ENCODE measurements around the gene NUP93. TPM values are rescaled to one million over a fixed set of nuclear protein-coding genes. Genes with fewer than 3 reads are reported as not detected.

Gene NUP93
- total and polyA plus RNA-seq, 2 of the 8 experiments (the other 6 are each of a cell fraction or from before 2014, with no cell fraction given): 147 to 201 TPM

DNA sequence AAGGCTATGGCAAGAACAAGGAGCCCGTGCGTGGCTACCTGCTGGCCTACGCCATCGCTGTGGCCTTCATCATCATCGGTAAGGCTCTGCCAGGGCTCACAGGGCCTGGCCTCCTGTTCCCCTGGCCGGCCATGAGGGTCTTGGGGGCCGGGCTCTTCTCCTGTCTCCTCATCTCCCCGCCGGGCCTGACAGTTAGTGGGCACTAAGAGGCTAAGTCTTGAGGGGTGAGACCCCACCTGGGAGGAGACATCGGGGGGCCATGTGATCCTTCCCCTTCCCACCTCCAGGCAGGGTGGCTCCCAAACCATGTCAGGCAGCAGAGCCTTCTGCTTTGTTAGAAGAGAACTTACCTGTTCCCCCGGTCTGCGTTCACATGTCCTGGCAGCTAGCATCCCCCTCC, 150.2 kb downstream of the NUP93 start:
- no peaks in the 10 kb centered on the region for H3K23me2 ChIP-seq (ENCODE audit: low read depth, low read length)
- ChIA-PET CTCF (ENCODE audit: partially characterized antibody) (interaction anchor here (1.1 to 1.3 kb wide), 3 partner anchors 12 to 86 kb away, joined by 3 to 4 read pairs (median 4); no protein-coding TSS in a partner anchor), POLR2A (ENCODE audit: partially characterized antibody) (no interaction called here)
- H3K9ac ChIP-seq (replicated peaks in 1 of 4; ENCODE audit: extremely low read depth in 1 of 4, low read depth in 3 of 4, low read length in 3 of 4): no peak overlapping the region
- H3K14ac ChIP-seq (ENCODE audit: insufficient read length): no peak overlapping the region
- no peak overlapping the region for H2AFZ ChIP-seq (ENCODE audit: low read length)
- no peak overlapping the region for H3K23ac ChIP-seq (ENCODE audit: insufficient read length)
- H2BK20ac ChIP-seq (ENCODE audit: low read length): no peak overlapping the region
- H3K79me1 ChIP-seq (ENCODE audit: low read depth, low read length): no peaks in the 10 kb centered on the region
- H3K27me3 ChIP-seq (replicated peaks in 1 of 4; ENCODE audit: control insufficient read depth in 3 of 4, extremely low read depth in 1 of 4, insufficient read depth in 3 of 4, low read length in 3 of 4): no peaks in the 10 kb centered on the region
- 93% methylated on average over 11 of the region's 12 CpGs; no CpG with 5 or more reads in 1 of the 2 experiments for WGBS, 2 experiments (ENCODE audit: extremely low coverage in 1 of 2, insufficient coverage in 1 of 2, insufficient read length in 1 of 2, insufficient replicate concordance in 2 of 2, low coverage in 1 of 2, low lambda C conversion rate in 2 of 2, missing lambda C conversion rate in 1 of 2)
- H3K4ac ChIP-seq (replicated peaks; ENCODE audit: insufficient read length, low read depth, low read length): no peak overlapping the region
- H3K4me3 ChIP-seq (ENCODE audit: extremely low read depth in 1 of 4, insufficient read depth in 2 of 4, low read depth in 3 of 4, low read length in 4 of 4): no peak overlapping the region
- no peak for TF ChIP-seq POLR2A (IDR thresholded peaks at IDR 0.05; ENCODE audit: control extremely low read depth in 1 of 2, low read depth in 2 of 2, low read length in 2 of 2)
- TF ChIP-seq, protein P1, sequence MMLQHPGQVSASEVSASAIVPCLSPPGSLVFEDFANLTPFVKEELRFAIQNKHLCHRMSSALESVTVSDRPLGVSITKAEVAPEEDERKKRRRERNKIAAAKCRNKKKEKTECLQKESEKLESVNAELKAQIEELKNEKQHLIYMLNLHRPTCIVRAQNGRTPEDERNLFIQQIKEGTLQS (IDR thresholded peaks at IDR 0.05; ENCODE audit: insufficient read depth, low read depth, low read length): no peak
- H4K8ac ChIP-seq (ENCODE audit: extremely low read depth, insufficient read depth, low read length): no peak overlapping the region
- no peak overlapping the region for H2BK120ac ChIP-seq (replicated peaks; ENCODE audit: low read depth, low read length)
- no peak overlapping the region for H4K91ac ChIP-seq (replicated peaks; ENCODE audit: insufficient read length, low read length)
- no peaks in the 10 kb centered on the region for H3K36me3 ChIP-seq (ENCODE audit: control insufficient read depth in 2 of 4, insufficient read depth in 4 of 4, low read length in 3 of 4)
- H3K4me2 ChIP-seq (ENCODE audit: insufficient read depth in 1 of 2, low read depth in 2 of 2, low read length in 2 of 2): no peak overlapping the region
- FAIRE-seq: no peak
- no peak overlapping the region for H2BK5ac ChIP-seq (ENCODE audit: low read depth, low read length)
- no peak overlapping the region for H3K18ac ChIP-seq (ENCODE audit: extremely low read depth, low read length)
- no peak overlapping the region for H2AK5ac ChIP-seq (ENCODE audit: low read depth, low read length)
- no peak overlapping the region for H3K27ac ChIP-seq (ENCODE audit: low read depth, low read length)
- H4K20me1 ChIP-seq (replicated peaks in 1 of 2; ENCODE audit: control insufficient read depth in 1 of 2, insufficient read depth in 2 of 2, low read length in 2 of 2): no peaks in the 10 kb centered on the region
- no peak overlapping the region for H3K56ac ChIP-seq (replicated peaks; ENCODE audit: insufficient read length, low read depth, low read length)
- peaks cover 5 to 9% of the 10 kb centered on the region in 2 experiments for H3K9me3 ChIP-seq (ENCODE audit: insufficient read depth in 2 of 2, low read depth in 1 of 2, low read length in 1 of 2)
- no peak for DNase-seq (ENCODE audit: low read depth in 1 of 2, low spot score in 2 of 2)
- H3K4me1 ChIP-seq (replicated peaks in 1 of 4; ENCODE audit: control insufficient read depth in 3 of 4, insufficient read depth in 4 of 4, low read length in 3 of 4): no peaks in the 10 kb centered on the region
- no peaks in the 10 kb centered on the region for H3K79me2 ChIP-seq (ENCODE audit: control insufficient read depth in 1 of 2, insufficient read depth in 2 of 2, low read length in 2 of 2)
- no peak overlapping the region for H4K5ac ChIP-seq (ENCODE audit: insufficient read length, low read depth, low read length)
- H2BK15ac ChIP-seq (ENCODE audit: low read length): no peak overlapping the region
- H2BK12ac ChIP-seq (ENCODE audit: low read depth, low read length): no peak overlapping the region

Measured in H1 (cell line).